ENCODE data around the gene ARHGAP26. TPM values are rescaled to one million over a fixed set of nuclear protein-coding genes. Genes with fewer than 3 reads are reported as not detected.
A peak's percentile ranks its signal among the peaks of the same experiment; 100 is the strongest.
"Not testable (repeated sequence)": the region's sequence is repeated elsewhere in the genome, so short reads cannot be mapped to it uniquely, and the experiment has no call there.

The ARHGAP26 gene
- total and polyA plus RNA-seq, 12 donors, result 7.5 to 45.8 (median 37.2) TPM

DNA sequence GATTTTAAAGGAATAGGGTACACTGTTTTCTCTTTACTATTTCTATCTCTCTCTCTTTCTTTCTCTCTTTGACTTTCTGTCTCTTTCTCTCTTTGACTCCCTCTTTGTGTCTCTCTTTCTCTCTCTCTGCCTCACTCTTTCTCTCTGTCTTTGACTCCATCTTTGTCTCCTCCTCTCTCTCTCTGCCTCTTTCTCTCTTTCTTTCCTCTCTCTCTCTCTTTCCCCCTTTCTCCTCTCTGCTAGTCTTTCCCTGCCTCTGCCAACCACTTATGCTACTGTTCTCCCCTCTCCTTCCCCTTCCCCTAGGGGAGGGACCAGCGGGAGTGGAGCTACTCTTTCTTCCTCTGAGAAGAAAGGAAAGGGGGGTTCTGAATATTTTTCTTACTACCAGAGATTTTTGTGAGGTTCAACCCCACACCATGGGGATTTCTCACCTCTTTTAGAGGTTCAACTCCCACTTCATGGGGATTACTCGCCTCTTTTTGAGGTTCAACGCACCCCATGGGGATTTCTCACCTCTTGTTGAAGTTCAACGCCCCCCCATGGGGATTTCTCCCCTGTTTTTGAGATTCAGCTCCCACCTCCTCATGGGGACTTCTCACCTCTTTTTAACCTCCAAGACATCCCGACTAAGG lies 323.4 kb downstream of the ARHGAP26 start:
- Histone ChIP-seq H3K36me3 (peaks cover 0 to 7% (median 0%) of the 10 kb centered on the region in 9 donors), H3K4me3 (peak overlapping the region in 6 of 10 donors; percentile 7 to 28 (median 20)), H3K27ac (no peak overlapping the region), H3K27me3 (no peaks in the 10 kb centered on the region), H3K9me3 (no peaks in the 10 kb centered on the region), H3K4me1 (peaks cover 0 to 7% (median 0%) of the 10 kb centered on the region in 9 donors)
- TF ChIP-seq, protein P1, sequence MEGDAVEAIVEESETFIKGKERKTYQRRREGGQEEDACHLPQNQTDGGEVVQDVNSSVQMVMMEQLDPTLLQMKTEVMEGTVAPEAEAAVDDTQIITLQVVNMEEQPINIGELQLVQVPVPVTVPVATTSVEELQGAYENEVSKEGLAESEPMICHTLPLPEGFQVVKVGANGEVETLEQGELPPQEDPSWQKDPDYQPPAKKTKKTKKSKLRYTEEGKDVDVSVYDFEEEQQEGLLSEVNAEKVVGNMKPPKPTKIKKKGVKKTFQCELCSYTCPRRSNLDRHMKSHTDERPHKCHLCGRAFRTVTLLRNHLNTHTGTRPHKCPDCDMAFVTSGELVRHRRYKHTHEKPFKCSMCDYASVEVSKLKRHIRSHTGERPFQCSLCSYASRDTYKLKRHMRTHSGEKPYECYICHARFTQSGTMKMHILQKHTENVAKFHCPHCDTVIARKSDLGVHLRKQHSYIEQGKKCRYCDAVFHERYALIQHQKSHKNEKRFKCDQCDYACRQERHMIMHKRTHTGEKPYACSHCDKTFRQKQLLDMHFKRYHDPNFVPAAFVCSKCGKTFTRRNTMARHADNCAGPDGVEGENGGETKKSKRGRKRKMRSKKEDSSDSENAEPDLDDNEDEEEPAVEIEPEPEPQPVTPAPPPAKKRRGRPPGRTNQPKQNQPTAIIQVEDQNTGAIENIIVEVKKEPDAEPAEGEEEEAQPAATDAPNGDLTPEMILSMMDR (IDR thresholded peaks at IDR 0.05), result no peak
- DNase-seq, result no peak
- intact Hi-C loops (cut with DNase I), result no loop called here
- peak in 2 of 8 donors; percentile 11 to 30 for ATAC-seq
- 65 to 73% methylated on average over 5 of the region's 5 CpGs for WGBS, 2 donors

DNA sequence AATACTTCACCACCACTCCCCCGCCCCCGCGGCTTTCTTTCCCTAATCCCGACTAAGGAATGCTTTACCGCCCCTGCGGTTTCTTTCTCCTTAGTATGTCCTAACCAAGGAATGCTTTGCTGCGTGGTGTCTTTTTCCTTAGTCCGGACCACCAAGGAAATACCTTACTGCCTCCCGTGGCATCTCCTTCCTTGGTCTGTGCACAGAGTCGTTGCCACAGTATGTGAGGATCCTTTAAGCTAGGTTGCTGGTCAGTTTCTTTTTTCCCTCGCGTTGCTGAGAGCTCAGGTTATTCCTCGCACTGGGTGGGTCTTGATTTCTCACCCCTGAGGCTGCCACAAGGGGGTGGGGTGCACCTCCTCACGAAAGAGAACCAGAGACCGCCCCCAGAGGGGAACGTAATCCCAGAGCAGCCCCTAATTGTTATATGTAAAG lies 323.9 kb downstream of the ARHGAP26 start:
- WGBS, 2 donors, result 45 to 59% methylated on average over 16 of the region's 16 CpGs
- ATAC-seq (peak in 3 of 8 donors; percentile 42 to 52 (median 42)), DNase-seq (no peak)
- intact Hi-C loops (cut with DNase I), result no loop called here
- Histone ChIP-seq H3K9me3 (no peaks in the 10 kb centered on the region), H3K4me1 (peaks cover 0 to 7% (median 0%) of the 10 kb centered on the region in 9 donors), H3K27ac (no peak overlapping the region), H3K36me3 (peaks cover 0 to 7% (median 0%) of the 10 kb centered on the region in 9 donors), H3K4me3 (peak overlapping the region in 6 of 10 donors; percentile 7 to 28 (median 20)), H3K27me3 (no peaks in the 10 kb centered on the region)
- TF ChIP-seq, protein P1 (IDR thresholded peaks at IDR 0.05), result peak in 1 of 9 donors; percentile 15

GRCh38 chr5:143094608-143095007 lies 324.4 kb downstream of the ARHGAP26 start:
- ATAC-seq; H3K27ac ChIP-seq; H3K9me3 ChIP-seq; H3K4me1 ChIP-seq; DNase-seq; H3K27me3 ChIP-seq; intact Hi-C loops (cut with DNase I); H3K36me3 ChIP-seq: not testable (repeated sequence)
- 61 to 72% methylated on average over 3 of the region's 3 CpGs for WGBS, 2 donors
- peak overlapping the region in 1 of 10 donors; percentile 28 for H3K4me3 ChIP-seq

GRCh38 chr5:143101121-143101520 lies 330.9 kb downstream of the ARHGAP26 start:
- H3K36me3 ChIP-seq, result peaks cover 0 to 5% (median 0%) of the 10 kb centered on the region in 9 donors
- ATAC-seq, result no peak
- intact Hi-C loops (cut with DNase I), result loop anchor here in 3 of 10 donors (10.0 kb wide), 2 partner anchors 176 to 724 kb away; no protein-coding TSS in a partner anchor
- peak overlapping the region in 3 of 10 donors; percentile 50 to 59 (median 57) for H3K27ac ChIP-seq
- no peak overlapping the region for H3K4me3 ChIP-seq
- peaks cover 0 to 28% (median 21%) of the 10 kb centered on the region in 9 donors for H3K4me1 ChIP-seq
- no peak for DNase-seq
- TF ChIP-seq, protein P1 (IDR thresholded peaks at IDR 0.05), result no peak
- no peaks in the 10 kb centered on the region for H3K9me3 ChIP-seq
- no peaks in the 10 kb centered on the region for H3K27me3 ChIP-seq
- WGBS, 2 donors, result 76 to 81% methylated on average over 2 of the region's 2 CpGs

Data from heart right ventricle (tissue), 16 donors.